ENCODE measurements around the gene CCDC88C. TPM values are rescaled to one million over a fixed set of nuclear protein-coding genes. Genes with fewer than 3 reads are reported as not detected.

The CCDC88C gene
- total and polyA plus RNA-seq, 9 donors: 2.0 to 17.7 (median 3.9) TPM

- no peak overlapping the region for H3K27ac ChIP-seq
- 89 to 95% (median 92%) methylated on average over 19 of the region's 19 CpGs for WGBS, 3 donors
- intact Hi-C loops (cut with DNase I): no loop called here
- DNase-seq: no peak
- TF ChIP-seq CTCF (IDR thresholded peaks at IDR 0.05) (no peak), EP300 (IDR thresholded peaks at IDR 0.05) (no peak), POLR2A (IDR thresholded peaks at IDR 0.05) (no peak)
- H3K4me3 ChIP-seq: no peak overlapping the region
- H3K4me1 ChIP-seq (ENCODE audit: insufficient read depth): no peaks in the 10 kb centered on the region
- no peaks in the 10 kb centered on the region for H3K9me3 ChIP-seq
- H3K27me3 ChIP-seq: no peaks in the 10 kb centered on the region
- no peaks in the 10 kb centered on the region for H3K36me3 ChIP-seq
Observed at GRCh38 chr14:91368776-91369416, 48.7 kb downstream of the CCDC88C start.

DNA sequence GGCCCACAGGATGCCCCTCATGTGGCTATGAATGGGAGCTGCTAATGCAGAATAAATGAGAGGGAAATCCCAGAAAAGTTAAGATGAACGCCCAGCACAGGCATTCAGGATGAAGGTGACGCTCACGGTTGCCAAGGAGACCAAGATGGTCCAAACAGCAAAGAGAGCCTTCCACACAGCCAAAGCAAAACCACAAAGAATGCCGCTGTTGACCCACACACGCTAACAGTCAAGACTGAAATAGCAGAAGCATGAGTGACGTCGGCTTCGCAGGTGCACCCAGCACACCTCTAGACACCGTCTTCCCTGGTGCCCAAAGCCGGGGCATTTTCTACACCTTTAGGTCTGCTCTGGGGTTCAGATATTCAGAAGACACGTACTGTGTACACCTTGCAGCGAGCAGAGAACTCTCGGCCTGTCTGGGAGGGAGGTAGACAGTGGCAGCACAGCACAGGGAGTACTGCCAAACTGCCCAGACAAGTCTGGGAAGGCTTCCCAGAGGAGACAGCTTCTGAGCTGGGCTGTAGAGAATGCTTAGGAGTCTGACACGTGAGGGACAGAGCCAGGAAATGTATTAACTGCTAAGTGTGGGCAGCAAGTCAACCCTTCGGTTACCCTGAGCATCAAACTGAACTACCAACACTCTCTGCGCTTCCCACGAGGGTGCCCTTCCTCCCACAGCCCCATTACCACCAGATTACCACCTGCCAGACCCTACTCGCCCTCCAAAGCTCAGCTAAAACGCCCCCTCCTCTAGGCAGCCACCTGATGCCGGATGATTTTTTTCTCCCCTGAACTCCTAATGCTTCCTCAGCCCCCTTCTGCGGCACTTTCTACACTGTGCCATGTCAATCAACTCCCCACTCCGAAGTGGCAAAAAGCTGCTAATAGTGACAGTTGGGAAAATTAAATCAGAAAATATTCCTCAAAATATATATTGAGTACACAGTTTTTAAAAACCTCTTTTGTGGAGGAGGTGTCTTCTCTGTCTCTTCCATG is 50.1 kb downstream of the CCDC88C start:
- H3K27ac ChIP-seq: no peak overlapping the region
- no peak for DNase-seq
- TF ChIP-seq CTCF (IDR thresholded peaks at IDR 0.05) (no peak), EP300 (IDR thresholded peaks at IDR 0.05) (no peak), POLR2A (IDR thresholded peaks at IDR 0.05) (no peak)
- H3K4me3 ChIP-seq: no peak overlapping the region
- no peaks in the 10 kb centered on the region for H3K27me3 ChIP-seq
- H3K4me1 ChIP-seq (ENCODE audit: insufficient read depth): no peaks in the 10 kb centered on the region
- intact Hi-C loops (cut with DNase I): no loop called here
- 74 to 77% (median 75%) methylated on average over 22 of the region's 22 CpGs for WGBS, 3 donors
- H3K36me3 ChIP-seq: no peaks in the 10 kb centered on the region
- H3K9me3 ChIP-seq: no peaks in the 10 kb centered on the region

- 72 to 79% (median 74%) methylated on average over 6 of the region's 6 CpGs for WGBS, 3 donors
- DNase-seq: no peak
- Histone ChIP-seq H3K4me1 (ENCODE audit: insufficient read depth) (peaks cover under 1% of the 10 kb centered on the region), H3K4me3 (no peak overlapping the region), H3K27me3 (no peaks in the 10 kb centered on the region), H3K27ac (no peak overlapping the region), H3K36me3 (no peaks in the 10 kb centered on the region), H3K9me3 (no peaks in the 10 kb centered on the region)
- TF ChIP-seq EP300 (IDR thresholded peaks at IDR 0.05): no peak
- TF ChIP-seq POLR2A (IDR thresholded peaks at IDR 0.05): no peak
- no peak for TF ChIP-seq CTCF (IDR thresholded peaks at IDR 0.05)
- intact Hi-C loops (cut with DNase I): no loop called here
Observed at GRCh38 chr14:91366749-91367148, 50.9 kb downstream of the CCDC88C start.

- no peak for TF ChIP-seq CTCF (IDR thresholded peaks at IDR 0.05)
- TF ChIP-seq EP300 (IDR thresholded peaks at IDR 0.05): no peak
- no peak for TF ChIP-seq POLR2A (IDR thresholded peaks at IDR 0.05)
- 79 to 95% (median 94%) methylated on average over 6 of the region's 6 CpGs for WGBS, 3 donors
- no peaks in the 10 kb centered on the region for H3K36me3 ChIP-seq
- no peak overlapping the region for H3K27ac ChIP-seq
- no peak overlapping the region for H3K4me3 ChIP-seq
- H3K27me3 ChIP-seq: no peaks in the 10 kb centered on the region
- H3K9me3 ChIP-seq: no peaks in the 10 kb centered on the region
- DNase-seq: no peak
- intact Hi-C loops (cut with DNase I): no loop called here
- peaks cover 2% of the 10 kb centered on the region for H3K4me1 ChIP-seq (ENCODE audit: insufficient read depth)
Observed at GRCh38 chr14:91365552-91365951, 52.1 kb downstream of the CCDC88C start.
